CD4-positive, alpha-beta memory T cell (primary cell): ENCODE data around the gene AGO1. TPM values are rescaled to one million over a fixed set of nuclear protein-coding genes. Genes with fewer than 3 reads are reported as not detected.
"Not testable (repeated sequence)": the region's sequence is repeated elsewhere in the genome, so short reads cannot be mapped to it uniquely, and the experiment has no call there.

Experiments
- CTCF ChIA-PET: fragments of 350-600 bp; sonication (Branson Sonifier 250); formaldehyde crosslinking; loops from one replicate; lab custom pipeline; 2021; ENCODE audit warnings: inconsistent platforms; ENCODE audit not compliant: partially characterized antibody; lab: Charles Lee
- POLR2A ChIA-PET: fragments of 350-600 bp; sonication (Branson Sonifier 250); formaldehyde crosslinking; loops from one replicate; lab custom pipeline; 2021; ENCODE audit not compliant: partially characterized antibody; lab: Charles Lee
- DNase-seq, 5 donors: peaks; one replicate each; pipeline versions ENCODE4 v3.0.0 to v3.0.0-alpha.2; 2020 to 2022; ENCODE audit warnings: mixed read lengths in 1 of 5
- H3K27ac ChIP-seq: one replicate; pipeline ENCODE4 v1.7.0; 2013; ENCODE audit warnings: low read depth, low read length
- H3K27me3 ChIP-seq: 2 replicates; pipeline ENCODE4 v1.7.0; 2013; ENCODE audit warnings: mild to moderate bottlenecking, low read length, moderate library complexity; ENCODE audit not compliant: insufficient read depth
- H3K36me3 ChIP-seq: 2 replicates; pipeline ENCODE4 v1.7.0; 2013; ENCODE audit warnings: mild to moderate bottlenecking, low read length, moderate library complexity; ENCODE audit not compliant: insufficient read depth
- H3K4me1 ChIP-seq: 2 replicates; pipeline ENCODE4 v1.7.0; 2013; ENCODE audit warnings: mild to moderate bottlenecking, low read length, moderate library complexity; ENCODE audit not compliant: insufficient read depth
- H3K4me3 ChIP-seq, 2 donors: one replicate each; pipeline ENCODE4 v1.7.0; 2013; ENCODE audit warnings: low read length in 2 of 2, mild to moderate bottlenecking in 1 of 2
- H3K9me3 ChIP-seq, 2 donors: one replicate each; pipeline ENCODE4 v1.7.0; 2013; ENCODE audit warnings: low read length in 2 of 2, control low read depth in 1 of 2; ENCODE audit not compliant: control insufficient read depth in 1 of 2
- H3K27ac Mint-ChIP-seq, 7 donors: one replicate each; pipeline ENCODE4 v1.8.0; 2020 to 2021; ENCODE audit warnings: mixed read lengths in 7 of 7, mild to moderate bottlenecking in 6 of 7, inconsistent platforms in 3 of 7, moderate library complexity in 3 of 7
- H3K27me3 Mint-ChIP-seq, 2 donors: one replicate each; pipeline ENCODE4 v1.8.0; 2020 to 2021; ENCODE audit warnings: mixed read lengths in 2 of 2
- H3K36me3 Mint-ChIP-seq, 2 donors: one replicate each; pipeline ENCODE4 v1.8.0; 2020 to 2021; ENCODE audit warnings: mixed read lengths in 2 of 2, inconsistent platforms in 1 of 2, mild to moderate bottlenecking in 1 of 2
- H3K4me1 Mint-ChIP-seq, 4 donors: one replicate each; pipeline ENCODE4 v1.8.0; 2020 to 2021; ENCODE audit warnings: mixed read lengths in 4 of 4, mild to moderate bottlenecking in 1 of 4
- H3K4me3 Mint-ChIP-seq, 8 donors: one replicate each; pipeline ENCODE4 v1.8.0; 2020 to 2021; ENCODE audit warnings: mixed read lengths in 8 of 8, mild to moderate bottlenecking in 7 of 8, moderate library complexity in 6 of 8, inconsistent platforms in 3 of 8
- H3K9me3 Mint-ChIP-seq, 8 donors: one replicate each; pipeline ENCODE4 v1.8.0; 2020 to 2021; ENCODE audit warnings: mixed read lengths in 8 of 8, mild to moderate bottlenecking in 5 of 8, inconsistent platforms in 3 of 8, moderate library complexity in 1 of 8
- intact Hi-C: fragments of 100-400 bp; cut with micrococcal nuclease; formaldehyde crosslinking; loops from one replicate; pipeline ENCODE4 v1.15.1; 2023
- polyA plus RNA-seq, 2 donors: library from polyadenylated mRNA; unstranded; fragments of 300-500 nt; fragmentation: Illumina TruSeq; gene quantifications; one replicate each; pipeline ENCODE4 v1.2.3, GENCODE V29; 2021
- total RNA-seq, 2 experiments: library from RNA; stranded (reverse); gene quantifications; one replicate each; pipeline ENCODE4 v1.2.3, GENCODE V29; 2021

The AGO1 gene
- total and polyA plus RNA-seq, 4 experiments from 2014 or later: 7.4 to 27.3 (median 17.8) TPM

GRCh38 chr1:35888981-35889380 lies 6.0 kb downstream of the AGO1 start:
- H3K27me3 ChIP-seq, H3K4me3 Mint-ChIP-seq, DNase-seq, H3K4me3 ChIP-seq, H3K27ac Mint-ChIP-seq, H3K9me3 Mint-ChIP-seq, POLR2A ChIA-PET, H3K27me3 Mint-ChIP-seq, CTCF ChIA-PET, H3K9me3 ChIP-seq, H3K27ac ChIP-seq: not testable (repeated sequence)
- peaks cover 15% of the 10 kb centered on the region for H3K36me3 ChIP-seq
- Mint-ChIP-seq H3K4me1 (peaks cover 29 to 40% (median 34%) of the 10 kb centered on the region in 4 donors), H3K36me3 (peaks cover 30 to 40% of the 10 kb centered on the region in 2 donors)
- intact Hi-C loops: loop anchor here (10.0 kb wide), 1 partner anchor 396 kb away; no protein-coding TSS in a partner anchor
- H3K4me1 ChIP-seq: peaks cover 34% of the 10 kb centered on the region

GRCh38 chr1:35893051-35893879 lies 10.3 kb downstream of the AGO1 start:
- H3K4me3 Mint-ChIP-seq: no peak overlapping the region
- peak overlapping the region in 1 of 7 donors; percentile 12 for H3K27ac Mint-ChIP-seq
- POLR2A ChIA-PET: no interaction called here
- H3K4me1 Mint-ChIP-seq: peaks cover 0 to 3% (median 1%) of the 10 kb centered on the region in 4 donors
- Histone ChIP-seq H3K4me1 (no peaks in the 10 kb centered on the region), H3K27ac (no peak overlapping the region), H3K4me3 (no peak overlapping the region), H3K9me3 (no peaks in the 10 kb centered on the region), H3K36me3 (peaks cover 25% of the 10 kb centered on the region), H3K27me3 (no peaks in the 10 kb centered on the region)
- intact Hi-C loops: no loop called here
- DNase-seq: no peak
- no peaks in the 10 kb centered on the region for H3K27me3 Mint-ChIP-seq
- peaks cover 52 to 74% of the 10 kb centered on the region in 2 donors for H3K36me3 Mint-ChIP-seq
- H3K9me3 Mint-ChIP-seq: no peaks in the 10 kb centered on the region
- CTCF ChIA-PET: interaction anchor here (0.6 to 1.3 kb wide), 2 partner anchors 10 kb away, joined by 3 to 8 read pairs; partner anchors contain the start of gene AGO1

GRCh38 chr1:35894183-35894582 lies 11.2 kb downstream of the AGO1 start:
- Histone ChIP-seq H3K27ac (no peak overlapping the region), H3K9me3 (no peaks in the 10 kb centered on the region), H3K27me3 (no peaks in the 10 kb centered on the region), H3K36me3 (peaks cover 25% of the 10 kb centered on the region), H3K4me3 (no peak overlapping the region), H3K4me1 (no peaks in the 10 kb centered on the region)
- no peak for DNase-seq
- Mint-ChIP-seq H3K4me3 (no peak overlapping the region), H3K27me3 (no peaks in the 10 kb centered on the region), H3K36me3 (peaks cover 52 to 72% of the 10 kb centered on the region in 2 donors), H3K27ac (peak overlapping the region in 1 of 7 donors; percentile 52), H3K4me1 (peaks cover 0 to 2% (median 0%) of the 10 kb centered on the region in 4 donors), H3K9me3 (no peaks in the 10 kb centered on the region)
- intact Hi-C loops: no loop called here
- CTCF ChIA-PET: no interaction called here
- POLR2A ChIA-PET: no interaction called here

DNA sequence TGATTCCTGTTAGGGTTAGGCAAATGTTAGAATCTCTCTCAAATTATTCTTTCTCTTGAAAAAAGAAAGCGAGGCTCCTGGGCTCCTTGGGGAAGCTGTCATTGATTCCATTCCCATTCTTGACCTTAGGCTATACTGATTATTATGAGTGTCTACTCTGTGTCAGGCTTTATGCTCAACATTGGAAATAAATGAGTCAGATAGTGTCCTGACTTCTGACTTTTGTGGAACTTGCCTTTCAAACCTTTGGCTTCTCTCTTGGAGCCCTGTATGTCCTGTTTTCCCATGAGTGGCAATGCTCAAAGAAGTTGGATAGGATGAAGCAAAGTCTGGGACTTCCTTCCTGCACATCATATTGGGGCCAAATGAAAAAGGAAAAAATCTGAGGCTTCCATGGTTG lies 11.6 kb downstream of the AGO1 start:
- H3K9me3 Mint-ChIP-seq: no peaks in the 10 kb centered on the region
- peaks cover 0 to 2% (median 0%) of the 10 kb centered on the region in 4 donors for H3K4me1 Mint-ChIP-seq
- Histone ChIP-seq H3K27ac (no peak overlapping the region), H3K4me1 (no peaks in the 10 kb centered on the region), H3K9me3 (no peaks in the 10 kb centered on the region), H3K4me3 (no peak overlapping the region), H3K27me3 (no peaks in the 10 kb centered on the region), H3K36me3 (peaks cover 25% of the 10 kb centered on the region)
- H3K36me3 Mint-ChIP-seq: peaks cover 56 to 77% of the 10 kb centered on the region in 2 donors
- no peak overlapping the region for H3K4me3 Mint-ChIP-seq
- intact Hi-C loops: no loop called here
- POLR2A ChIA-PET: no interaction called here
- CTCF ChIA-PET: interaction anchor here (3.0 kb wide), 1 partner anchor 12 kb away, joined by 13 read pairs; the partner anchor contains the start of gene AGO1
- no peak for DNase-seq
- peak overlapping the region in 2 of 7 donors; percentile 41 to 61 for H3K27ac Mint-ChIP-seq
- H3K27me3 Mint-ChIP-seq: no peaks in the 10 kb centered on the region

GRCh38 chr1:35899941-35900340 lies 16.9 kb downstream of the AGO1 start:
- Histone ChIP-seq H3K4me3 (no peak overlapping the region), H3K4me1 (no peaks in the 10 kb centered on the region), H3K27ac (no peak overlapping the region), H3K9me3 (no peaks in the 10 kb centered on the region), H3K36me3 (peaks cover 18% of the 10 kb centered on the region), H3K27me3 (no peaks in the 10 kb centered on the region)
- Mint-ChIP-seq H3K4me1 (peaks cover 0 to 2% (median 0%) of the 10 kb centered on the region in 4 donors), H3K4me3 (no peak overlapping the region), H3K36me3 (peaks cover 54 to 72% of the 10 kb centered on the region in 2 donors), H3K9me3 (no peaks in the 10 kb centered on the region), H3K27ac (no peak overlapping the region), H3K27me3 (no peaks in the 10 kb centered on the region)
- no peak for DNase-seq
- intact Hi-C loops: no loop called here
- ChIA-PET POLR2A (no interaction called here), CTCF (interaction anchor here (2.2 kb wide), 1 partner anchor 17 kb away, joined by 9 read pairs; the partner anchor contains the start of gene AGO1)

GRCh38 chr1:35901235-35901634 lies 18.2 kb downstream of the AGO1 start:
- Mint-ChIP-seq H3K4me1 (peaks cover 0 to 2% (median 0%) of the 10 kb centered on the region in 4 donors), H3K27ac (no peak overlapping the region), H3K4me3 (no peak overlapping the region), H3K27me3 (no peaks in the 10 kb centered on the region), H3K9me3 (no peaks in the 10 kb centered on the region), H3K36me3 (peaks cover 47 to 67% of the 10 kb centered on the region in 2 donors)
- DNase-seq: no peak
- no peaks in the 10 kb centered on the region for H3K4me1 ChIP-seq
- peaks cover 19% of the 10 kb centered on the region for H3K36me3 ChIP-seq
- H3K27ac ChIP-seq: no peak overlapping the region
- no peak overlapping the region for H3K4me3 ChIP-seq
- no peaks in the 10 kb centered on the region for H3K27me3 ChIP-seq
- POLR2A ChIA-PET: no interaction called here
- CTCF ChIA-PET: interaction anchor here (2.2 kb wide), 1 partner anchor 18 kb away, joined by 9 read pairs; the partner anchor contains the start of gene AGO1
- H3K9me3 ChIP-seq: no peaks in the 10 kb centered on the region
- intact Hi-C loops: no loop called here

- ChIA-PET POLR2A (no interaction called here), CTCF (interaction anchor here (0.7 kb wide), 1 partner anchor 10 kb away, joined by 3 read pairs; no protein-coding TSS in a partner anchor)
- no peak overlapping the region for H3K4me3 ChIP-seq
- Mint-ChIP-seq H3K4me1 (peaks cover 0 to 2% (median 0%) of the 10 kb centered on the region in 4 donors), H3K4me3 (no peak overlapping the region), H3K36me3 (peaks cover 54 to 65% of the 10 kb centered on the region in 2 donors), H3K27ac (no peak overlapping the region), H3K27me3 (no peaks in the 10 kb centered on the region), H3K9me3 (no peaks in the 10 kb centered on the region)
- no peaks in the 10 kb centered on the region for H3K9me3 ChIP-seq
- H3K27ac ChIP-seq: no peak overlapping the region
- DNase-seq: no peak
- H3K27me3 ChIP-seq: no peaks in the 10 kb centered on the region
- intact Hi-C loops: no loop called here
- no peaks in the 10 kb centered on the region for H3K4me1 ChIP-seq
- peaks cover 31% of the 10 kb centered on the region for H3K36me3 ChIP-seq
These were observed 19.7 kb downstream of the AGO1 start for GRCh38 chr1:35902671-35903070.
